Keratinocyte (primary cell): Measurements from ENCODE around the gene GANC.

Source experiments
- CTCF ChIP-seq, 3 experiments: IDR thresholded peaks in 1 of 3; conservative IDR thresholded peaks in 1 of 3; optimal IDR thresholded peaks in 1 of 3; 2 replicates in 2 of 3; 3 replicates in 1 of 3; pipeline versions ENCODE3 to v1.5.1; 2011; ENCODE audit warnings: low read length in 3 of 3, mild to moderate bottlenecking in 3 of 3, moderate library complexity in 2 of 3, control low read depth in 1 of 3, inconsistent platforms in 1 of 3; ENCODE audit not compliant: insufficient read depth in 2 of 3; ENCODE audit errors: extremely low read depth in 1 of 3
- EZH2 ChIP-seq: IDR thresholded peaks from one replicate; pipeline ENCODE4 v1.6.1; 2012; ENCODE audit warnings: inconsistent platforms, mild to moderate bottlenecking, low read length, moderate library complexity

GRCh38 chr15:42359985-42360384 lies 87.0 kb downstream of the GANC start:
- TF ChIP-seq CTCF (optimal IDR thresholded peaks at IDR 0.05 in 1 of 3, IDR thresholded peaks at IDR 0.05 in 1 of 3, conservative IDR thresholded peaks at IDR 0.05 in 1 of 3; ENCODE audit: extremely low read depth in 1 of 3, insufficient read depth in 2 of 3, low read length in 3 of 3) (no peak), EZH2 (no peak)
